ENCODE measurements around the gene FAM124A. TPM values are rescaled to one million over a fixed set of nuclear protein-coding genes. Genes with fewer than 3 reads are reported as not detected.

The FAM124A gene
- total RNA-seq, 1 donor from 2014 or later, result 0.63 TPM

GRCh38 chr13:51202477-51203046, 19.6 kb upstream of the FAM124A start:
- TF ChIP-seq CTCF (conservative IDR thresholded peaks at IDR 0.05; ENCODE audit: low read depth, low read length), result no peak
- no peak overlapping the region for H3K4me3 ChIP-seq (ENCODE audit: low read depth, low read length)
- DNase-seq (ENCODE audit: low read depth), result no peak

GRCh38 chr13:51206584-51206983, 15.6 kb upstream of the FAM124A start:
- no peak for TF ChIP-seq CTCF (conservative IDR thresholded peaks at IDR 0.05; ENCODE audit: low read depth, low read length)
- no peak for DNase-seq (ENCODE audit: low read depth)
- no peak overlapping the region for H3K4me3 ChIP-seq (ENCODE audit: low read depth, low read length)

- TF ChIP-seq CTCF (conservative IDR thresholded peaks at IDR 0.05; ENCODE audit: low read depth, low read length), result no peak
- H3K4me3 ChIP-seq (ENCODE audit: low read depth, low read length), result no peak overlapping the region
- DNase-seq (ENCODE audit: low read depth), result no peak
These were observed 14.3 kb upstream of the FAM124A start for GRCh38 chr13:51207881-51208280.

- TF ChIP-seq CTCF (conservative IDR thresholded peaks at IDR 0.05; ENCODE audit: low read depth, low read length), result no peak
- DNase-seq (ENCODE audit: low read depth), result no peak
- no peak overlapping the region for H3K4me3 ChIP-seq (ENCODE audit: low read depth, low read length)
These were observed 13.5 kb upstream of the FAM124A start for GRCh38 chr13:51208716-51209115.

- TF ChIP-seq CTCF (conservative IDR thresholded peaks at IDR 0.05; ENCODE audit: low read depth, low read length), result no peak
- no peak overlapping the region for H3K4me3 ChIP-seq (ENCODE audit: low read depth, low read length)
- DNase-seq (ENCODE audit: low read depth), result no peak
These were observed 10.3 kb upstream of the FAM124A start for GRCh38 chr13:51211910-51212309.

- H3K4me3 ChIP-seq (ENCODE audit: low read depth, low read length), result no peak overlapping the region
- TF ChIP-seq CTCF (conservative IDR thresholded peaks at IDR 0.05; ENCODE audit: low read depth, low read length), result no peak
- no peak for DNase-seq (ENCODE audit: low read depth)
These were observed 9.4 kb upstream of the FAM124A start for GRCh38 chr13:51212758-51213157.

GRCh38 chr13:51213173-51213728, 8.9 kb upstream of the FAM124A start:
- TF ChIP-seq CTCF (conservative IDR thresholded peaks at IDR 0.05; ENCODE audit: low read depth, low read length), result no peak
- no peak overlapping the region for H3K4me3 ChIP-seq (ENCODE audit: low read depth, low read length)
- DNase-seq (ENCODE audit: low read depth), result no peak

Measured in epithelial cell of proximal tubule (primary cell).